Keratinocyte (primary cell): ENCODE data around the gene TUBB4B.

Experiments used
- CTCF ChIP-seq, 3 experiments: IDR thresholded peaks in 1 of 3; conservative IDR thresholded peaks in 1 of 3; optimal IDR thresholded peaks in 1 of 3; 2 replicates in 2 of 3; 3 replicates in 1 of 3; pipeline versions ENCODE3 to v1.5.1; 2011; ENCODE audit warnings: low read length in 3 of 3, mild to moderate bottlenecking in 3 of 3, moderate library complexity in 2 of 3, control low read depth in 1 of 3, inconsistent platforms in 1 of 3; ENCODE audit not compliant: insufficient read depth in 2 of 3; ENCODE audit errors: extremely low read depth in 1 of 3
- EZH2 ChIP-seq: IDR thresholded peaks from one replicate; pipeline ENCODE4 v1.6.1; 2012; ENCODE audit warnings: inconsistent platforms, mild to moderate bottlenecking, low read length, moderate library complexity

GRCh38 chr9:137213160-137214060 is 27.7 kb upstream of the TUBB4B start:
- TF ChIP-seq CTCF (optimal IDR thresholded peaks at IDR 0.05 in 1 of 3, IDR thresholded peaks at IDR 0.05 in 1 of 3, conservative IDR thresholded peaks at IDR 0.05 in 1 of 3; ENCODE audit: extremely low read depth in 1 of 3, insufficient read depth in 2 of 3, low read length in 3 of 3) (peak in 2 of 3 experiments; percentile 14 to 38), EZH2 (no peak)
